ENCODE results near the gene NOVA2.

The NOVA2 gene, protein sequence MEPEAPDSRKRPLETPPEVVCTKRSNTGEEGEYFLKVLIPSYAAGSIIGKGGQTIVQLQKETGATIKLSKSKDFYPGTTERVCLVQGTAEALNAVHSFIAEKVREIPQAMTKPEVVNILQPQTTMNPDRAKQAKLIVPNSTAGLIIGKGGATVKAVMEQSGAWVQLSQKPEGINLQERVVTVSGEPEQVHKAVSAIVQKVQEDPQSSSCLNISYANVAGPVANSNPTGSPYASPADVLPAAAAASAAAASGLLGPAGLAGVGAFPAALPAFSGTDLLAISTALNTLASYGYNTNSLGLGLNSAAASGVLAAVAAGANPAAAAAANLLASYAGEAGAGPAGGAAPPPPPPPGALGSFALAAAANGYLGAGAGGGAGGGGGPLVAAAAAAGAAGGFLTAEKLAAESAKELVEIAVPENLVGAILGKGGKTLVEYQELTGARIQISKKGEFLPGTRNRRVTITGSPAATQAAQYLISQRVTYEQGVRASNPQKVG

DNA sequence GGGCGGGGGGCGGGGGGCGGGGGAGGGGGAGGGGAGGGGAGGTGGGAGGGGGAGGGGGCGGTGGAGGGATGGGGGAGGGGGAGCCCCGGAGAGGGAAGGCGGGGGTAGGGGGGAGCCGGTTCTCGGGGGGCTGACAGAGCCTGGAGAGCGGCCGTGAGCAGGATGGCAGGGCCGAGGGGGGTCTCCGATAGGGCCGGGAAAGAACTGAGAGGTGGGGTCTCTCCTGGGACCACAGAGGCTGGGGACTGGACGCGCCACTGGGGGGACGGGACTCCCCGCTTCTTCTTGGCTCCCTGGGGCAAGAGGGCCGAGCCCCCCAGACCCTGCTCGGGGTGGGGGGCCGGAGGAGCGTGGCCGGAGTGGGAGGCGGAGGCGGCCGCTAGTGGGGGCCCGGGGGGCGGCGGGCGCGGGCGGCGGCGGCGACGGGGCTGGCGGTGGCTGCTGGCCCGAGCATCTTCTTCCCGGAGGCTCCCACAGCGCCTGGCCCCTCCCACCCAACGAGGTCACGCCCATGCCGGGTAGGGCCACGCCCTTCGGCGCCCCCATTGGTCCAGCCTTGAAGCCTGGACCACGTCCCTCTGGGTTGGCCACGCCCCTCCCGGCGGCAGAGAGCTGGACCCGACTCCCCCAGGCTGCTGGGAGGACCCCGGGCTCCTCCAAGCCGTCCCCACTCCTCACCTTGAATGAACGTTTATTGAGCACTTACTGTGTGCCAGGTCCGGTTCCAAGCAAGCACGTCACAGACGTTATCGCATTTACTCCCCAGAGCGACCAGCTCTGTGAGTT lies at the start of gene NOVA2:
Gene NOVA2, minus strand, starts transcription at position 313 of the 786 bp plus-strand sequence. CDS start 514 bp downstream, outside the sequence.
- H3K4me3 ChIP-seq (ENCODE audit: low read depth, low read length) = peak within 1 kb of the TSS; percentile 68
- H3K27ac ChIP-seq (ENCODE audit: low read depth, low read length) = no peak within 1 kb of the TSS
- H3K27me3 ChIP-seq (ENCODE audit: control insufficient read depth, insufficient read depth, low read length) = peaks cover 12% of the 10 kb centered on the region
- H3K36me3 ChIP-seq (ENCODE audit: control insufficient read depth, insufficient read depth, low read length) = no peaks in the 10 kb centered on the region
- H3K9me3 ChIP-seq (ENCODE audit: control insufficient read depth, insufficient read depth, low read length) = no peaks in the 10 kb centered on the region
- H3K9ac ChIP-seq (ENCODE audit: low read depth, low read length) = no peak within 1 kb of the TSS
- H3K4me1 ChIP-seq (ENCODE audit: control insufficient read depth, insufficient read depth, low read length) = no peaks in the 10 kb centered on the region

DNA sequence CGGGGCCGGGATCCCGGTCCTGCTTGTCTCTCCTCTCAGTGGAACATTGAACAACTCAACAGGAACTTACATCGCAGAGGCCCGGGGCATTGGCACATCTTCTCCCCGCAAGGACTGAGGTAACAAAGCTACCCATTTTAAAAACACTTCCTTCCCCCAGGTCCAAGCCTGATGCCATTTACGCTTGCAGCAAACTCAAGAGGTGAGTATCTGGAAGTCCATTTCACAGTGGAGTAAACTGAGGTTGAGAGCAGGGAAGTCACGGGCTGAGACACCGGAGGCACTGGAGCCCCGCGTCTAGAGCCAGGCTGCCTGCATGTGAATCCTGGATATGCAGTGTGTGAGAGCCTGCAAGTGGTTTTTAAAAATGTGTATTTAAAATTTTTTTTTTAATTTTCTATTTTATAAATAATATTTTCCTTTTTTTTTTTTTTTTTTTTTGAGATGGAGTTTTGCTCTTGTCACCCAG lies 49.7 kb upstream of the NOVA2 start:
- no peak overlapping the region for H3K27ac ChIP-seq (ENCODE audit: low read depth, low read length)
- no peaks in the 10 kb centered on the region for H3K9me3 ChIP-seq (ENCODE audit: control insufficient read depth, insufficient read depth, low read length)
- H3K9ac ChIP-seq (ENCODE audit: low read depth, low read length) = no peak overlapping the region

DNA sequence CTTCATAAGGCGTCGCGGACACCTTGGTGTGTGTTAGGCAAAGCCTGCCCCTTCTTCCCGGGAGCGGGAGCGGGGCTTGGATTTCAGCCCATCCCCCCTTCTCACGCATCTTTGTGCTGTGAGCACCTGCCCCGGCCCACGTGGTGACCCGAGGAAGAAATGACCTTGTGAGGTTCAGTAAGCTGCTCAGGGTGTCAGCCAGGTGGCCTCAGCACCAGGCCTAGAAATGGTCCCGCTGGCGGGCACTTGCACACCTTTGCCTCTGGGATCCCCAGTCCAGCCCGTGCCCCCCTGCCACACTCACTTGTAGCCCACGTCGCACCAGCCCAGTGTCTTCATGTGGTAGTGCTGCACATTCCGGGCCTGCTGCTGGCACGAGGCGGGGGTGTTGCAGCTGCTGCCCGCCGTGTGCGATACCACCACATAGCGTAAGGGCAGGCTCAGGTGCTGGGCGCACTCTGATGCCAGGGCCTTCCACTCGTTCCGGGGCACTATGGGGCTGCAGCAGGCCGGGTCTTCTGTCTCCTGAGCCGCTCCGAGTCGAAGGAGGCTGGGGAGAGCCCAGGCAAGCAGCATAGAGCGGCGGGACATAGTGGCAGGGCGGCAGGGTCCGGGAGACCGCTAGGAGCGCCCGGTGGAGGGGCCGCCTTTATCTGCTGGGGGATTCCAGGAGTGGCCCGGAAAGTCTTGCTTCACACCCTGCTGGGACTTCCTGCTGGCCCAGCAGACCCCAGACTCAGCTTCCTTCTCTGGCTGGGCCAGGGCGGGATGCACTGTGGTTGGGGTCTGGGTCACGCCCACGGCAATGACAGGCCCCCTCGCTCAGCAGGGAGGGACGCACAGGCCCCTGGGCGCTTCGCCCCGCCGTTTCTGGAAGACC lies 49.0 kb upstream of the NOVA2 start, which contains the start of gene PGLYRP1:
Gene PGLYRP1, minus strand, starts transcription at position 623 of the 880 bp plus-strand sequence. Its CDS starts 32 bp downstream, at position 591.
- H3K27me3 ChIP-seq (ENCODE audit: control insufficient read depth, insufficient read depth, low read length) = no peaks in the 10 kb centered on the region
- H3K4me3 ChIP-seq (ENCODE audit: low read depth, low read length) = no peak within 1 kb of the TSS
- H3K27ac ChIP-seq (ENCODE audit: low read depth, low read length) = no peak within 1 kb of the TSS
- no peaks in the 10 kb centered on the region for H3K9me3 ChIP-seq (ENCODE audit: control insufficient read depth, insufficient read depth, low read length)
- no peak within 1 kb of the TSS for H3K9ac ChIP-seq (ENCODE audit: low read depth, low read length)
- H3K36me3 ChIP-seq (ENCODE audit: control insufficient read depth, insufficient read depth, low read length) = peaks cover 6% of the 10 kb centered on the region
- peaks cover 2% of the 10 kb centered on the region; the same call in 1 of the 2 replicates for H3K4me1 ChIP-seq (ENCODE audit: control insufficient read depth, insufficient read depth, low read length)

More for the DNA sequence above, 49.7 kb upstream of the NOVA2 start:
- Histone ChIP-seq H3K4me1 (ENCODE audit: control insufficient read depth, insufficient read depth, low read length) (peaks cover 2% of the 10 kb centered on the region; the same call in 1 of the 2 replicates), H3K4me3 (ENCODE audit: low read depth, low read length) (no peak overlapping the region), H3K27me3 (ENCODE audit: control insufficient read depth, insufficient read depth, low read length) (no peaks in the 10 kb centered on the region), H3K36me3 (ENCODE audit: control insufficient read depth, insufficient read depth, low read length) (peaks cover 1% of the 10 kb centered on the region; the same call in 1 of the 2 replicates)

DNA sequence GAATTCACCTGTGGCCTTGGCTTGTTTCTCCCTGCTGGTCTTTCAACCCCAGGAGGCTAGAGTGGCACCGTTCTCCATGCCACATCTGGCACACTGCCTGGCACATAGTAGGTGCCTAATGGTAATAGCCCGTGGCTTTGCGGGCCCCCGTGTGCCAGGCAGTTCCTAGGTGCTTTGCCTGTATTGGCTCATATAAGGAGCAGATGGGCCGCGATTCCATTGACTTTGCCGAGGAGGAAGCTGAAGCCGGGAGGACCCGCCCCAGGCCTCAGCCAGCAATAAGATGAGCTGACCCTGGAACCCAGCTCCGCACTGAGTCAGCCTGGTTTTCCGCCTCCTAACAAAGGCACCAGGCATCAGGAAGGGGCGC lies 48.4 kb upstream of the NOVA2 start:
- no peaks in the 10 kb centered on the region for H3K27me3 ChIP-seq (ENCODE audit: control insufficient read depth, insufficient read depth, low read length)
- peaks cover 2% of the 10 kb centered on the region; the same call in 1 of the 2 replicates for H3K4me1 ChIP-seq (ENCODE audit: control insufficient read depth, insufficient read depth, low read length)
- no peak overlapping the region for H3K9ac ChIP-seq (ENCODE audit: low read depth, low read length)
- peaks cover 6% of the 10 kb centered on the region for H3K36me3 ChIP-seq (ENCODE audit: control insufficient read depth, insufficient read depth, low read length)
- H3K4me3 ChIP-seq (ENCODE audit: low read depth, low read length) = no peak overlapping the region
- no peaks in the 10 kb centered on the region for H3K9me3 ChIP-seq (ENCODE audit: control insufficient read depth, insufficient read depth, low read length)
- no peak overlapping the region for H3K27ac ChIP-seq (ENCODE audit: low read depth, low read length)

DNA sequence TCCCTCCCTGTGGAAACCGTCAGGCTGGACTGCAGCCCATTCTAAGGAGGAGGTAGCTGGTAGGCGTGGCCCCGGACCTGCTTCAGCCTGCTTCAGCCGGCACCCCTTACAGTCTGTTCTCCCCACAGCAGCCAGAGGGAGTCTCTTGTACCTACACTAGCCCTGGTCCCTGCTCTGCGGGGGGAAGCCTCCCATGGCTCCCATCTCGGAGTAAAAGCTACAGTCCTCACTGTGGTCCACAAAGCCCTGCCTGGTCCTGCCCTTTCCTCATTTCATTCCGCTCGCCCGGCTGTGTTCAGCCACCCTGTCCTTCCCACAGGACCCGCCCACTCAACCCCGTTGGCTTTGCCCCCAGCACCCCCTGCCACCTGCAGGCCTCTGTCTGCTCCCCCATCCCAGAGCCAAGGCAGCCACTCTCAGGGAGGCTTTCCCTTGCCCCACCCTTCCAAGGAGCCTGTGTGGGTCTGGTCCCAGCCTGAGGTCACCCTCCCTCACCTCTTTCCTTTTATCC lies 47.9 kb upstream of the NOVA2 start:
- Histone ChIP-seq H3K9ac (ENCODE audit: low read depth, low read length) (no peak overlapping the region), H3K27ac (ENCODE audit: low read depth, low read length) (no peak overlapping the region), H3K4me3 (ENCODE audit: low read depth, low read length) (no peak overlapping the region), H3K4me1 (ENCODE audit: control insufficient read depth, insufficient read depth, low read length) (peaks cover 2% of the 10 kb centered on the region; the same call in 1 of the 2 replicates), H3K27me3 (ENCODE audit: control insufficient read depth, insufficient read depth, low read length) (peaks cover under 1% of the 10 kb centered on the region), H3K9me3 (ENCODE audit: control insufficient read depth, insufficient read depth, low read length) (no peaks in the 10 kb centered on the region), H3K36me3 (ENCODE audit: control insufficient read depth, insufficient read depth, low read length) (peaks cover 6% of the 10 kb centered on the region)

DNA sequence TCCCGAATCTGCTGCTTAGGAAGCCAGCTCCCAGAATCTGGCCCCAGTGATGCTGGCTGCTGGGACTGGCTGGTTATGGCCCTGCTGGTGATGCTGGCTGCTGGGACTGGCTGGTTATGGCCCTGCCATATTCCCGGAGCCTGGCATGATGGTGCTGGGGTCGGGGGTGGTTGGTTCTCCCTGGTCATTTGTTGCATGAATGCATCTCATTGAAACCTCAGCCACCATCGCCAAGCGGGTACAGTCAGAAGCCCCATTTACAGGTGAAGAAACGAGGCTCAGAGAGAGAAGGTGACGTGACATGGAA lies 47.1 kb upstream of the NOVA2 start:
- no peak overlapping the region for H3K4me3 ChIP-seq (ENCODE audit: low read depth, low read length)
- H3K27me3 ChIP-seq (ENCODE audit: control insufficient read depth, insufficient read depth, low read length) = peaks cover 9% of the 10 kb centered on the region
- no peaks in the 10 kb centered on the region for H3K9me3 ChIP-seq (ENCODE audit: control insufficient read depth, insufficient read depth, low read length)
- no peak overlapping the region for H3K9ac ChIP-seq (ENCODE audit: low read depth, low read length)
- H3K36me3 ChIP-seq (ENCODE audit: control insufficient read depth, insufficient read depth, low read length) = peaks cover 6% of the 10 kb centered on the region
- no peak overlapping the region for H3K27ac ChIP-seq (ENCODE audit: low read depth, low read length)
- peaks cover 8% of the 10 kb centered on the region; the same call in 1 of the 2 replicates for H3K4me1 ChIP-seq (ENCODE audit: control insufficient read depth, insufficient read depth, low read length)

DNA sequence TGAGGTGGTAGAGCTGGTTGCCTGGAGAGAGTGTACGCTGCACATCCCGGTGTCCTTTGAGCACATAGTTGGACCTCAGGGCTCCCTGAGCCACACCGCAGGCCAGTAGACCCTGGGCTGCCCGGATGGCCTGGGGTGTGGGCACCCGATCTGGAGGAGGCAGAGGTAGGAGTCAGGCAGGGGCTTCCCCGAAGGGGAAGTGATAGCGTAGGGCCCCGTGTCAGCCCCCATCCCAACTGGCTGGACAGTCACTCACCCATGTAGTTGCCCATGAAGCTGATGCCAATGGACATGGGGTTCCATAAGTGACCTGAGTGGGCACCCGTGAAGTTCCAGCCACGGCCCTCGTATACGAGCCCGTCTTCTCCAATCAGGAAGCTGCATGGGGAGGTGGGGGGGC lies 45.6 kb upstream of the NOVA2 start:
- H3K9ac ChIP-seq (ENCODE audit: low read depth, low read length) = no peak overlapping the region
- no peak overlapping the region for H3K4me3 ChIP-seq (ENCODE audit: low read depth, low read length)
- peaks cover 16% of the 10 kb centered on the region; the same call in 1 of the 2 replicates for H3K4me1 ChIP-seq (ENCODE audit: control insufficient read depth, insufficient read depth, low read length)
- H3K27me3 ChIP-seq (ENCODE audit: control insufficient read depth, insufficient read depth, low read length) = peaks cover 19% of the 10 kb centered on the region
- H3K36me3 ChIP-seq (ENCODE audit: control insufficient read depth, insufficient read depth, low read length) = peaks cover 6% of the 10 kb centered on the region
- H3K9me3 ChIP-seq (ENCODE audit: control insufficient read depth, insufficient read depth, low read length) = no peaks in the 10 kb centered on the region
- H3K27ac ChIP-seq (ENCODE audit: low read depth, low read length) = no peak overlapping the region

DNA sequence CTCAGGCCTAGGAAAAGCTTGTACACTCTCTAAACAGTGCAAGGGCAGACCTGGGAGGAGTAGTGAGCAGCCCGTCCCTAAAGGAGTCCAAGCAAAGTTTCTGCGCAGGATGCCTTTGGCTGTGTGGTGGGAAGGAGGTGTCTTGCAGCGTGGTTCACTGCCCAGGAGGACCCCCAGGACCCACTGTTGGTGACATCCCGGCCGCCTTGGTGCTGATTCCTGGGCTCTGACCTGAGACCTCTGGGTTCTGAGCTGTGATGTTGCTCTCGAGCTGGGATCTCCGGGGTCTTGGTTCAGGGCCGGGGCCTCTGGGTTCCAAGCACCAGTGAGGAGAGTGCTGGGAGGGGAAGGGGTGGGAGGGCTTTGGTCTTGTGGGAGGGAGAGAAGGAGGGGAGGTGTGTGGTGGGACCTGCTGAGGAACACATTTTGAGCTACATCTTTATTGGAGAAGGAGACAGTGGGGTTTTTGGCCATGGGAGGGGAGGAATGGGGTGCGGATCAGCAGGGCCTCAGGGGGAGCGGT lies 45.1 kb upstream of the NOVA2 start:
- no peak overlapping the region for H3K9ac ChIP-seq (ENCODE audit: low read depth, low read length)
- H3K27me3 ChIP-seq (ENCODE audit: control insufficient read depth, insufficient read depth, low read length) = peaks cover 23% of the 10 kb centered on the region
- H3K4me3 ChIP-seq (ENCODE audit: low read depth, low read length) = no peak overlapping the region
- H3K4me1 ChIP-seq (ENCODE audit: control insufficient read depth, insufficient read depth, low read length) = peaks cover 16% of the 10 kb centered on the region; the same call in 1 of the 2 replicates
- no peak overlapping the region for H3K27ac ChIP-seq (ENCODE audit: low read depth, low read length)
- peaks cover 6% of the 10 kb centered on the region for H3K36me3 ChIP-seq (ENCODE audit: control insufficient read depth, insufficient read depth, low read length)
- no peaks in the 10 kb centered on the region for H3K9me3 ChIP-seq (ENCODE audit: control insufficient read depth, insufficient read depth, low read length)

DNA sequence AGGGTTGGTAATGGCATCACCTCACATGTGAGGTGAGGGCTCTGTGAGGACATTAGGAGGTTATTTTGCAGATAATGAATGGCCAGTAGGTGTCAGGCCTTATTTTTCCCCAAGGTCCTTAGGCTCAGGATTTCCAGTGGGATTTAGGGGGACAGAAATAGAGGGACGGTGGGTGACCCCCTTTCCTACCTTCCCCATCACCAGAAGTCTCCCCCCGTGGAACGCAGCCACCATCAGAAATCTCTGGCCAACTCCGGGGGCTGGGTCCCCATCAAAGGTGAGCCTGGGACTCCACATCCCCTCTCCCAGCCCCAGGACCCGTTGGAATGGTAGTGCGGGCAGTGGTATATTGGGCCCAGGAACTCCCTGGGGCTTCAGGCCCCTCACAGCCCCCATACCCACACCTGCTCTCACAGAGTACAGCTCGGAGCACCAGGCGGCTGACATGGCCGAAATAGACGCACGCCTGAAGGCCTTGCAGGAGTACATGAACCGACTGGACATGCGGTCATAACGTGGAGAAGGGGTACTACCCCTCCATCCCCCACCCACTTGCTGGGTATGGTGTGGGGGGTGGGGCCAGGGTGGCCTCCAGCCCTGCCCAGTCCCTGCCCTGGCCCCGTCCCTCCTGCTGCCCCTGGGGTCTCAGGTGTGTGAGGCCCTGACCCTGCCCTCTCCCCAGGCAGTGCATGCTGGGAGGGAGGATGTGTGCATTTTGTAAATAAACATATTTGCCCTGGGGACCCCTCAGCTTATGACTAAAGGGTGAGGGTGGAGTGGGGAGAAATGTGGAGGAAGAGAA lies 44.4 kb upstream of the NOVA2 start:
- no peak overlapping the region for H3K9ac ChIP-seq (ENCODE audit: low read depth, low read length)
- no peak overlapping the region for H3K27ac ChIP-seq (ENCODE audit: low read depth, low read length)
- peaks cover 16% of the 10 kb centered on the region; the same call in 1 of the 2 replicates for H3K4me1 ChIP-seq (ENCODE audit: control insufficient read depth, insufficient read depth, low read length)
- peaks cover 6% of the 10 kb centered on the region for H3K36me3 ChIP-seq (ENCODE audit: control insufficient read depth, insufficient read depth, low read length)
- no peaks in the 10 kb centered on the region for H3K9me3 ChIP-seq (ENCODE audit: control insufficient read depth, insufficient read depth, low read length)
- H3K27me3 ChIP-seq (ENCODE audit: control insufficient read depth, insufficient read depth, low read length) = peaks cover 23% of the 10 kb centered on the region
- H3K4me3 ChIP-seq (ENCODE audit: low read depth, low read length) = no peak overlapping the region
